Hematopoietic multipotent progenitor cell treated with erythropoietin and hydrocortisone succinate and interleukin-3 and kit ligand, for 15 days (in vitro differentiated cells): ENCODE data around the gene MRGPRX4.

Experiments used
- DNase-seq: peaks from one replicate; pipeline ENCODE4 v3.0.0-alpha.2; 2015; ENCODE audit warnings: low spot score

Gene MRGPRX4

DNA sequence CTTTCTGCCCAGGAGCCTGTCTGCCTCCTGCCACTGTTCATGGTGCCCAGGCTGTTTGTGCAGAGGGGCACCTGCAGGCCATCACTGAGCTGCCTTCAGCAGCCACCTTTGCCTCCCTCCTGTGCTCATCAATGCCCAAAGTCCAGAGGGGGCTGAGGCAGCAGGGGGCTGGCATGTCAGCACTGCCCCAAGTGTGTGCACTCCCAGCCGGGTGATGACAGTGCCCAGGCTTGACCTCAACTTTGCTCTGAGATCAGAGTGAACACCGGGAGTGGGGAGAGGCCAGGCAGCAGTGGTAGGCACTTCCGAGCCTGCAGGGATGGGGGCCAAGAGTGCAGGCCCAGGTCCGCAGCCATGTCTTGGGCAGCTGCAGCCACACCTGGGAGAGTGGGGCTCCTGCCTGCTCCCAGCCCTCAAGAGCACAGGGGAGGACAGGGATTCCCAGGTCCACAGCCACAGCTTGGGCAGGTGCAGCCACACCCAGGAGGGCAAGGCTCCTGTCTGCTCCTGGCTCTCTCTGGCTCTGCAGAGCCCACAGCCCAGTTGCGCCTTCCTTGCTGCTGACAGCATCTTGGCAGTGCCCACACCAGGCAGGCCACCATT, 48.7 kb downstream of the MRGPRX4 start:
- DNase-seq: no peak

DNA sequence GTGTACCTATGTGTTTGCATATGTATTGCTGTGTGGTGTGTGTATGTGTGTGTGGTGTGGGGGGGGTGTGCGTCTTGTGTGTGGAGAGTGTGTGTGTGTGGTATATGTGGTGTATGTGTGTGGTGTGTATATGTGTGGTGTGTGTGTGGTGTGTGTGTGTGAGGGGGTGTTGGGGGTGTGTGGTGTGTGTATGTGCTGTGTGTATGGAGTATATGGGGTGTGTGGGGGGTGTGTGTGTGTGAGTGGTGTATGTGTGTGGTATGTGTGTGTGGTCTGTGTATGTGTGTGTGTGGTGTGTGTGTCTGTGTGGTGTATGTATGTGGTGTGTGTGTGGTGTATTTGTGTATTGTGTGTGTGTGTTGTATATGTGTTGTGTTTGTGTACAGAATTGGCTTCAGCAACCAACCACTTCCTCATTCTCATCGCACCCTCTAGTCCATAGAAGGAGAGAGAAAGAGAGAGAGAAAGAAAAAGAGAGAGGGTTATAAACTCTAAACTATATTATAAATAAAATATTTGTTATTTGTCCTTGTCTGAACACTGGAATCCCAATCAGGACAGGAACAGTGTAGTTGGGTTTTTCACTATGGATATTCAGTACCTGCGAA, 50.3 kb downstream of the MRGPRX4 start:
- no peak for DNase-seq
